Measurements from ENCODE around the gene CITED4. TPM values are rescaled to one million over a fixed set of nuclear protein-coding genes. Genes with fewer than 3 reads are reported as not detected.

CITED4 gene
- total and polyA plus RNA-seq, 7 donors: 3.0 to 59.8 (median 23.5) TPM; not detected in 2

GRCh38 chr1:40870135-40870728 is 8.1 kb upstream of the CITED4 start:
- Histone ChIP-seq H3K4me3 (no peak overlapping the region), H3K27ac (no peak overlapping the region), H3K4me1 (peaks cover 0 to 35% (median 31%) of the 10 kb centered on the region in 4 donors), H3K9me3 (no peaks in the 10 kb centered on the region), H3K36me3 (no peaks in the 10 kb centered on the region), H3K27me3 (no peaks in the 10 kb centered on the region)
- no peak for DNase-seq
- TF ChIP-seq CTCF (IDR thresholded peaks at IDR 0.05) (no peak), POLR2A (IDR thresholded peaks at IDR 0.05) (no peak), POLR2AphosphoS5 (IDR thresholded peaks at IDR 0.05) (no peak), EP300 (IDR thresholded peaks at IDR 0.05) (no peak)
- intact Hi-C loops (cut with DNase I): no loop called here
- WGBS, 2 donors: 89 to 91% methylated on average over 2 of the region's 2 CpGs

DNA sequence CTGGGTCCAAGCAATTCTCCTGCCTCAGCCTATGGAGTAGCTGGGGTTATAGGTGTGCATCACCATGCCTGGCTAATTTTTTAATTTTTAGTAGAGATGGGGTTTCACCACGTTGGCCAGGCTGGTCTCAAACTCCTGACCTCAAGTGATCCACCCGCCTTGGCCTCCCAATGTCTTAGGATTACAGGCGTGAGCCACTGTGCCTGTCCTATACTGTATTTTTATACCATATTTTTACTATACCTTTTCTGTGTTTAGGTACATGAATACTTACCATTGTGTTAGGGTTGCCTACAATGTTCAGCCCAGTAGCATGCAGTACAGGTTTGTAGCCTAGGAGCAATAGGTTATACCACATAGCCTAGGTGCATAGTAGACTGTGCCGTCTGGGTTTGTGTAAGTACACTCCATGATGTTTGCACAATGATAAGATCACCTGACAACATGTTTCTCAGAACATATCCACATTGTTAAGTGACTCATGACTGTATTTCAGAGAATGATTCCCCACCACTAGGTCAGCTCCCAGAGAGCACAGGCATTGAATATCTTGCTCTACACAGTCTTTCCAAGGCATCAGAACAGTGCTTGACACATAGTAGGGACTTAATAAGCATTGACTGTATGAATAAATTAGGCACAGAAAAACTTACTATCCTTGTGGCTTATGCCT is 6.0 kb upstream of the CITED4 start:
- H3K9me3 ChIP-seq: no peaks in the 10 kb centered on the region
- no peak for TF ChIP-seq EP300 (IDR thresholded peaks at IDR 0.05)
- no peak for TF ChIP-seq POLR2AphosphoS5 (IDR thresholded peaks at IDR 0.05)
- TF ChIP-seq CTCF (IDR thresholded peaks at IDR 0.05): no peak
- no peak for TF ChIP-seq POLR2A (IDR thresholded peaks at IDR 0.05)
- H3K36me3 ChIP-seq: no peaks in the 10 kb centered on the region
- H3K4me1 ChIP-seq: peaks cover 0 to 35% (median 31%) of the 10 kb centered on the region in 4 donors
- 60 to 78% methylated on average over 4 of the region's 4 CpGs for WGBS, 2 donors
- intact Hi-C loops (cut with DNase I): loop anchor here (10.0 kb wide), 2 partner anchors 237 to 377 kb away; partner anchors contain the start of gene SCMH1
- H3K27ac ChIP-seq: peak overlapping the region in 3 of 4 donors; percentile 86 to 98 (median 95)
- DNase-seq: no peak
- H3K4me3 ChIP-seq: no peak overlapping the region
- no peaks in the 10 kb centered on the region for H3K27me3 ChIP-seq

GRCh38 chr1:40861224-40862003 is 749 bp downstream of the CITED4 start:
- TF ChIP-seq POLR2AphosphoS5 (IDR thresholded peaks at IDR 0.05) (peak in 1 of 4 donors; percentile 30), CTCF (IDR thresholded peaks at IDR 0.05) (no peak), EP300 (IDR thresholded peaks at IDR 0.05) (no peak), POLR2A (IDR thresholded peaks at IDR 0.05) (no peak)
- H3K27ac ChIP-seq: peak overlapping the region; percentile 85 to 98 (median 90)
- intact Hi-C loops (cut with DNase I): loop anchor here (10.0 kb wide), 2 partner anchors 243 to 383 kb away; partner anchors contain the start of gene SCMH1
- H3K4me1 ChIP-seq: peaks cover 0 to 48% (median 39%) of the 10 kb centered on the region in 4 donors
- H3K27me3 ChIP-seq: no peaks in the 10 kb centered on the region
- 3% methylated on average over 98 of the region's 98 CpGs for WGBS, 2 donors
- H3K9me3 ChIP-seq: no peaks in the 10 kb centered on the region
- no peaks in the 10 kb centered on the region for H3K36me3 ChIP-seq
- H3K4me3 ChIP-seq: peak overlapping the region; percentile 48 to 90 (median 82)
- DNase-seq: peak; percentile 76

DNA sequence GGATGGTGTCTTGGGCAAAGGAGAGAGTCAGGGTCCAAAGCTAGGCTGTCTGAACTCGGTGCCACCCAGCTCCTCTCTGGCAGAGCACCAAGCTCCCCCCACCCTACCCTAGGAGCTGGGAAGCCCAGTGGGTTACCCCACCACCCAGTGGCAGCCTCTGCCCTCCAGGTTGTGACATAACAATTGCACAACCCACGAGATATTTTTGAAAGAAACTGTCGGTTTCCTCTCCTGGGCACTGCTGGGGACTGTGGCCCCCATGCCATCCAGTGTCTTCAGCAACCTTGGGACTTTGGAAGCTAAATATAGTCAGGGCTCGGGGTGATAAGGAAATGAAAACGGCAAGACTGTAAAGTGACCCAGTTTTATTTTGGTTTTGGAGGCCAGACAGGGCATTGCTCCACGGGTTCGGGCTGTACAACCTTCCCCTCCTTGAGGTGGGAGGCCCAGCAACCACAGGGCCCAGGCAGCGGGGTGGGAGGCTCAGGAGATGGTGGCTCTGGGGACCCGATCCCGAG is 1.4 kb downstream of the CITED4 start:
- Histone ChIP-seq H3K9me3 (no peaks in the 10 kb centered on the region), H3K27ac (peak overlapping the region; percentile 85 to 98 (median 90)), H3K36me3 (no peaks in the 10 kb centered on the region), H3K27me3 (no peaks in the 10 kb centered on the region), H3K4me3 (peak overlapping the region; percentile 48 to 90 (median 82)), H3K4me1 (peaks cover 0 to 42% (median 33%) of the 10 kb centered on the region in 4 donors)
- intact Hi-C loops (cut with DNase I): loop anchor here (10.0 kb wide), 2 partner anchors 244 to 384 kb away; partner anchors contain the start of gene SCMH1
- TF ChIP-seq POLR2A (IDR thresholded peaks at IDR 0.05) (no peak), POLR2AphosphoS5 (IDR thresholded peaks at IDR 0.05) (no peak)
- DNase-seq: no peak
- 26 to 27% methylated on average over 10 of the region's 10 CpGs for WGBS, 2 donors
